Measurements from ENCODE around the gene POLN. TPM values are rescaled to one million over a fixed set of nuclear protein-coding genes. Genes with fewer than 3 reads are reported as not detected.
"Not testable (repeated sequence)": the region's sequence is repeated elsewhere in the genome, so short reads cannot be mapped to it uniquely, and the experiment has no call there.

Gene POLN
- total RNA-seq, 1 donor from 2014 or later, result 1.9 TPM

DNA sequence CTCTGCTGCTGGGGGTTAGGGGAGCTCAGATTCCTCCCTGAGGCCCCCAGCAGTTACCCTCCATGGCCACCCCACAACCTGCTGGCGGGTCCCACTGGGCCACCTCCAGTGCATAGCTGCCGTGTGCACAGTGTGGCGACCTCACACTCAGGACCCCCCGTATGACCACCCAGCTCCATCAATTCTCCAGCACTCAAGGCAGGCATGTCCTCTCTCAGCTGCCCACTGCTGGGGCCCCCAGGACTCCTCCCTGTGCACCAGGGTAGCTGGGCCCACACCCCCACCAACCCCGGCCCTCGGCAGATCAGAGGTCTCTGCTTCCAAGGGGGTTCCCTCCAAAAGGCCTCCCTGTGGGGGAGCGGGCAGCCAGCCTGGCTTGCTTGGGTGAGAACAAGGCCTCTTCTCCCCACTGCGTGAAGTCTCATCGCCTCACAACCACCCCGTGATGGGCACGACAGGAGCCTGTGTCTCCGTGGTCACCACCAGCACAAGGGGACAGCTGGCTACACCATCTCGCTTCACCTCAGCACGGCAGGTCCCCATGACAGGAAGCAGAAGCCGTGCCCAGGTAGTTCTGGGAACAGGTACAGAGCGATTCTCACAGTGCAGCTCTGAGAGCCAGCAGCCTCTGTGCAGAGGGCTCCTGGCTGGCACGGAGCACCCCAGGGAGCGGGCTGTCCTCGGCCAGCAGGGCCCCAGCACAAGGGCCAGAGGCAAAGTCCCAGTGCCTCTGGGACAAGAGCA lies 4.6 kb upstream of the POLN start:
- no peak overlapping the region for H3K4me3 Mint-ChIP-seq
- DNase-seq, result no peak
- H3K9me3 Mint-ChIP-seq, result no peaks in the 10 kb centered on the region
- intact Hi-C loops (cut with micrococcal nuclease), result loop anchor here (10.0 kb wide), 1 partner anchor 532 kb away; the partner anchor contains the start of gene SLBP
- peaks cover 2% of the 10 kb centered on the region for H3K36me3 Mint-ChIP-seq (ENCODE audit: low read depth)
- no peak overlapping the region for H3K27ac Mint-ChIP-seq
- H3K27me3 Mint-ChIP-seq, result peaks cover 2% of the 10 kb centered on the region
- H3K4me1 Mint-ChIP-seq, result peaks cover 13% of the 10 kb centered on the region

DNA sequence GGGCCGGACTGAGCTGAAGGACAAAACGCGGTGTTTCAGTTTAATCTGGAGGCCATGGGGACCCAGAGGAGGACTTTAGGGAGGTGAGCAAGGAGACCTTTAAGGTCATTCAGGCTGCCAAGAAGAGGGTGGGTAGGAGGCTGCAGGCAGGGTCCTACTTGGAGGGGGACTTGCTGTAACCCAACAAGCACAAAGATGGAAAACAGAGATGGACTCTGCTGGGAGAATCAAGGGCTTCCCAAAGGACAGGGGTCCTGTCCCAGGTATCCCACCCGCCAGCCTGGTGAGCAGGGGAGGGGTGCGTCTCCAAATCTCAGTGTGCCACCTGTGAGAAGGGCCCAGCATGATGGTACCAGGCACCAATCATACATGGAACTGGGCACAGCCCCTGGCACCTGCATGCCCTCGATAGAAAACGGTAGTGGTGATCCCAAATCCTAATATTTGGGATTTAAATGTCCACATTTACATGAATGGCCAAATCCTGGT lies 3.9 kb upstream of the POLN start:
- Mint-ChIP-seq H3K4me1 (peaks cover 15% of the 10 kb centered on the region), H3K9me3 (no peaks in the 10 kb centered on the region), H3K4me3 (no peak overlapping the region), H3K27ac (peak overlapping the region; percentile 11), H3K27me3 (peaks cover 2% of the 10 kb centered on the region), H3K36me3 (ENCODE audit: low read depth) (peaks cover 2% of the 10 kb centered on the region)
- DNase-seq, result peak; percentile 53
- intact Hi-C loops (cut with micrococcal nuclease), result loop anchor here (10.0 kb wide), 1 partner anchor 531 kb away; the partner anchor contains the start of gene SLBP

- H3K4me1 Mint-ChIP-seq, result peaks cover 21% of the 10 kb centered on the region
- H3K27me3 Mint-ChIP-seq, result peaks cover 2% of the 10 kb centered on the region
- no peaks in the 10 kb centered on the region for H3K9me3 Mint-ChIP-seq
- DNase-seq, result peak; percentile 62
- no peak overlapping the region for H3K4me3 Mint-ChIP-seq
- intact Hi-C loops (cut with micrococcal nuclease), result loop anchor here (10.0 kb wide), 1 partner anchor 530 kb away; the partner anchor contains the start of gene SLBP
- H3K36me3 Mint-ChIP-seq (ENCODE audit: low read depth), result peaks cover 3% of the 10 kb centered on the region
- H3K27ac Mint-ChIP-seq, result peak overlapping the region; percentile 11
Measured at GRCh38 chr4:2245057-2245786, 3.3 kb upstream of the POLN start.

DNA sequence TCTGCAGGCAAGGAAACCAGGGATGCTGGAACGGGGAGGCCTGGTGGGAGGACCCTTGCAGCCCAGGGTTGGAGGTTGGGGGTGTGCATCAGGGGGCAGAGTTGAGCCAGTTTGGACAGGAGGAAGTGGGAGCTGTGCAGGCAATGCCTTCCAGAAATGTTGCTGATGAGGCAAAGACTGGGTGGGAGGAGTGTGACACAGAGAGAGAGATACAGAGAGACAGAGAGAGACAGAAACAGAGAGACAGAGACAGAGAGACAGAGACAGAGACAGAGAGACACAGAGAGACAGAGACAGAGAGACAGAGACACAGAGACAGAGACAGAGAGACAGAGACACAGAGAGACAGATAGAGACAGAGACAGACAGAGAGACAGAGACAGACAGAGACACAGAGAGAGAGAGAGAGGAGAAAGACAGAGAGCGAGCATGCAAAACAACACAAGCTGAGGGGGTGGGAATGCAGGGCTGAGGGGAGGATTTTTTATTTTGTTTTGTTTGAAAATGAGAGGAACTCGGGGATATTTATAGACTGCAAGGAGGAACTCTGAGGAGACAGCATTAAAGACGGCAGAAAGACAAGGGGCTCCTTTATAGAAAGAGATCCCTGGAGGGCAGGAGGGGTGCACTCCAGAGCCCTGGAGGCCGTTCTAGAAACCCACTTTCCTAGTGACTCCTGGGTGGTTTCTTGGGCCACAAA lies 1.9 kb upstream of the POLN start:
- H3K36me3 Mint-ChIP-seq (ENCODE audit: low read depth), result peaks cover 13% of the 10 kb centered on the region
- H3K4me3 Mint-ChIP-seq, result no peak overlapping the region
- intact Hi-C loops (cut with micrococcal nuclease), result loop anchor here (2.0 to 10.0 kb wide), 4 partner anchors 293 to 1288 kb away; partner anchors contain the start of genes FAM193A, LRPAP1 and SLBP

GRCh38 chr4:2241003-2241402 lies 918 bp downstream of the POLN start:
- Mint-ChIP-seq H3K27me3 (peaks cover 2% of the 10 kb centered on the region), H3K4me3 (peak overlapping the region; percentile 84), H3K36me3 (ENCODE audit: low read depth) (peaks cover 29% of the 10 kb centered on the region), H3K27ac (peak overlapping the region; percentile 93), H3K9me3 (no peaks in the 10 kb centered on the region), H3K4me1 (peaks cover 49% of the 10 kb centered on the region)
- intact Hi-C loops (cut with micrococcal nuclease), result loop anchor here (1.0 to 10.0 kb wide), 4 partner anchors 232 to 1291 kb away; partner anchors contain the start of genes FAM193A, LRPAP1 and SLBP
- DNase-seq, result peak; percentile 66

More for the DNA sequence above, 1.9 kb upstream of the POLN start:
- no peaks in the 10 kb centered on the region for H3K9me3 Mint-ChIP-seq
- no peak overlapping the region for H3K27ac Mint-ChIP-seq
- peaks cover 2% of the 10 kb centered on the region for H3K27me3 Mint-ChIP-seq
- peaks cover 32% of the 10 kb centered on the region for H3K4me1 Mint-ChIP-seq
- peak; percentile 62 for DNase-seq

DNA sequence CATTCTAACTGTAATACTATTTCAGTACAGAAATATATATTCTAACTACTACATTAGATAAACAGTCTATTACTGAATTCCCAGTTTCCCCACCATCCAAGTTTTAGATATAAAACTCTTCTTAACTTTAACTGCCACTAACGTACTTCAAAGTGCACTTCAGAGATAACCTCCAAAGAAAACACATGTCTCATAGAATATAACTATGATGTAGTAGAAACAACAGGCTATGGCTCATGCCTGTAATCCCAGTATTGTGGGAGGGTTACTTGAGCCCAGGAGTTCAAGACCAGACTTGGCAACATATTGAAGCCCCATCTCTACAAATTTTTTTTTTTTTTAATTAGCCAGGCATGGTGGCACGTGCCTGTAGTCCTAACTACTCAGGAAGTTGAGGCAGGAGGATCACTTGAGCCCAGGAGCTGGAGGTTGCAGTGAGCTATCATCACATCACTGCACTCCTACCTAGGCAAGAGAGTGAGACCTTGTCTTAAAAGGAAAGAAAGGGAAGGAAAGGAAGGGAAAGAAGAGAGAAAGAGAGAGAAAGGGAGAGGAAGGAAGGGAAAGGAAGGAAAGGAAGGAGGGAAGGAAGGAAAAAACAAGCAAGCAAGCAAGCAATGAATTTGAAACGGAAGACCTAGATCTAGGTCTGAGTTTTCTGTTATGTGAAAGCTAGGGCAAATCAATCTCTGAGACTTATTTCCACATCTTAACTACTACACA lies 4.8 kb downstream of the POLN start:
- no peaks in the 10 kb centered on the region for H3K9me3 Mint-ChIP-seq
- peak overlapping the region; percentile 59 for H3K4me3 Mint-ChIP-seq
- intact Hi-C loops (cut with micrococcal nuclease), result no loop called here
- H3K27ac Mint-ChIP-seq, result no peak overlapping the region
- no peak for DNase-seq
- H3K36me3 Mint-ChIP-seq (ENCODE audit: low read depth), result peaks cover 48% of the 10 kb centered on the region
- H3K27me3 Mint-ChIP-seq, result no peaks in the 10 kb centered on the region
- H3K4me1 Mint-ChIP-seq, result peaks cover 50% of the 10 kb centered on the region

GRCh38 chr4:2231082-2231481 lies 10.8 kb downstream of the POLN start:
- Mint-ChIP-seq H3K27ac (no peak overlapping the region), H3K4me1 (peaks cover 14% of the 10 kb centered on the region), H3K9me3 (no peaks in the 10 kb centered on the region), H3K4me3 (no peak overlapping the region), H3K36me3 (ENCODE audit: low read depth) (peaks cover 32% of the 10 kb centered on the region), H3K27me3 (no peaks in the 10 kb centered on the region)
- intact Hi-C loops (cut with micrococcal nuclease), result no loop called here
- DNase-seq, result no peak

GRCh38 chr4:2226261-2226660 lies 15.7 kb downstream of the POLN start:
- DNase-seq, result no peak
- Mint-ChIP-seq H3K4me3 (no peak overlapping the region), H3K36me3 (ENCODE audit: low read depth) (peaks cover 20% of the 10 kb centered on the region), H3K9me3 (no peaks in the 10 kb centered on the region), H3K4me1 (no peaks in the 10 kb centered on the region), H3K27ac (no peak overlapping the region), H3K27me3 (no peaks in the 10 kb centered on the region)
- intact Hi-C loops (cut with micrococcal nuclease), result no loop called here

GRCh38 chr4:2222838-2223237 lies 19.1 kb downstream of the POLN start:
- Mint-ChIP-seq H3K4me1 (peaks cover 6% of the 10 kb centered on the region), H3K27me3 (no peaks in the 10 kb centered on the region), H3K27ac (no peak overlapping the region), H3K36me3 (ENCODE audit: low read depth) (peaks cover 14% of the 10 kb centered on the region), H3K4me3 (no peak overlapping the region), H3K9me3 (no peaks in the 10 kb centered on the region)
- intact Hi-C loops (cut with micrococcal nuclease), result no loop called here
- no peak for DNase-seq

DNA sequence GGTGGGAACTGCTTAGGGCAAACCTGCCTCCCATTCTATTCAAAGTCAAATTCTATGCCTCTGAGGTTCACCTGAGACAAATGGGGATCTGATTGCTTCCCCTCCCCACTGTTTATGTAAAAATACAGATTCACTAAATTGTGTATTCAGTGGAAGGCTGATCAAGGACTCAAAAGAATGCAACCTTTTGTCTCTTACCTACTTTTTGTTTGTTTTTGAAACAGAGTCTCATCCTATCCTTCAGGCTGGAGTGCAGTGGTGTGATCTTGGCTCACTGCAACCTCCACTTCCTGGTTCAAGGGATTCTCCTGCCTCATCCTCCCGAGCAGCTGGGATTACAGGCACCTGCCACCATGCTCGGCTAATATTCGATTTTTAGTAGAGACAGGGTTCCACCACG lies 20.5 kb downstream of the POLN start:
- H3K4me1 Mint-ChIP-seq; H3K9me3 Mint-ChIP-seq; H3K27ac Mint-ChIP-seq; H3K27me3 Mint-ChIP-seq; DNase-seq; H3K36me3 Mint-ChIP-seq (ENCODE audit: low read depth); H3K4me3 Mint-ChIP-seq; intact Hi-C loops (cut with micrococcal nuclease): not testable (repeated sequence)

DNA sequence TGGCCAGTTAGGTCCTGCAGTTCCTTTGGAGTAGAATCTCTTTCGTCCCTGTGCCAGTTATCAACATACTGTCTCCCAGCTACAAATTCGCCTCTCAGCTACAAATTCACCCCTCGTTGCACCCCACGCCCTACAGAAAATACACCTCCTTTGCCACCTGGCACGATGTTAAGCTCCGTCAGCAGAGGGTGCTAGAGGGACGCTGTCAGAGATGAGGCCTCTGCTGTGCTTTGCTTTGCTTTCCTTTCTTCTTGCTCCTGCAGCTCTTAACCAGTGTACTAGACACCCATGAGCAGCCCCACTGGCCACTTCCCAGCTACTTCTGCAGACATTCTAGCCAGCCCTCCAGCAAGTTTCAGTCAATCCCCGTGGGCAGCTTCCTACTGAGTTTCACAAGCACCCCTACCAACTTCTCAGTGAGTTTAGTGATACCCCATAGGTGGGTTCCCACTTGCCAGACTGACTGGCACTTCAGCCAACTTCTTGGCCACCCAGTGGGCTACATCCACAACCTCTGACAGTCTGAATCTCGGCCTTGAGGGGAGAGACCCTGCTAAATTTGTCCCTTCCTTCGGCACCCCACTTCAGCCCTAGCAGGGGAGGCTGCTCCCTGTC lies 21.8 kb downstream of the POLN start:
- Mint-ChIP-seq H3K27me3 (no peaks in the 10 kb centered on the region), H3K4me1 (peaks cover 8% of the 10 kb centered on the region), H3K4me3 (no peak overlapping the region), H3K27ac (no peak overlapping the region), H3K9me3 (no peaks in the 10 kb centered on the region), H3K36me3 (ENCODE audit: low read depth) (peaks cover 4% of the 10 kb centered on the region)
- DNase-seq, result peak; percentile 94
- intact Hi-C loops (cut with micrococcal nuclease), result loop anchor here (1.0 kb wide), 2 partner anchors 221 to 243 kb away; no protein-coding TSS in a partner anchor

DNA sequence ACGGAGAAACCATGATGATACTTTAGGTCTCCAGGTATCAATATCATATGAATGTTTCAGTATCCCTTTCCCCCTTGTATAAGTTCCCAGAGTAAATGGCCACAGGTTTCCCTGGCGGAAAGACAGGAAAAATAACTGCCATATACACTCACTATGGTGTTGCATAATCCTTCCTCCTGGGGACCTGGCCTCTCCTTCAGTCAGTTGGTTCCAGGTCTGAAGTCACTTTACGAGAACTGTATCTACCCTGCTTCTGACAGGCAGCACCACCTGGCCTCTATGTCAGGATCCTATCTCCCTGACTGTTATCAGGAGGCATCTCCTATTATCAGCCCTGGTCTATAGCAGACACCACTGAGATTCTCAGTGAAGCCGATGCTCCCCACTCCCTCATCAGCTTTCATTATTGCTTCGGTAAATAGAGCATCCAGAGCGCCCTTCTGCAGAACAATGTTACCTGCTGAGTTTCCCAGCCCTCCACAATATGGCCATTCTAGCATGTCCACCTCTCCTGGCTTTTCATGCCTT lies 22.6 kb downstream of the POLN start:
- Mint-ChIP-seq H3K4me1 (peaks cover 8% of the 10 kb centered on the region), H3K27ac (no peak overlapping the region), H3K27me3 (no peaks in the 10 kb centered on the region), H3K36me3 (ENCODE audit: low read depth) (peaks cover 4% of the 10 kb centered on the region), H3K4me3 (no peak overlapping the region), H3K9me3 (no peaks in the 10 kb centered on the region)
- intact Hi-C loops (cut with micrococcal nuclease), result no loop called here
- DNase-seq, result no peak

Data from activated CD4-positive, alpha-beta T cell treated with anti-CD3 and anti-CD28 coated beads, Interleukin-2, amount 10 ng/mL, durations not matched to agents 24 days and 14 days (primary cell).